GM12891 (cell line): ENCODE results near the gene HIRA.

Source experiments
- DNase-seq: peaks from one replicate; pipeline ENCODE4 v3.0.0; 2011; ENCODE audit warnings: low spot score; ENCODE audit not compliant: insufficient read length
- FAIRE-seq: peaks from 2 replicates; lab custom pipeline; 2011; peaks lifted over from hg19 to GRCh38; lab: Jason Lieb, UNC
- PAX5 ChIP-seq: IDR thresholded peaks from 2 replicates; pipeline ENCODE4 v1.6.1; 2011; ENCODE audit warnings: low read length, moderate library complexity, mild to moderate bottlenecking; ENCODE audit not compliant: insufficient read depth, severe bottlenecking
- POLR2A ChIP-seq: IDR thresholded peaks from 2 replicates; pipeline ENCODE4 v1.6.1; 2011; ENCODE audit warnings: low read depth, low read length, control low read depth
- POLR2AphosphoS5 ChIP-seq: IDR thresholded peaks from 2 replicates; pipeline ENCODE4 v1.6.1; 2011; ENCODE audit warnings: low read depth, low read length, control low read depth
- POU2F2 ChIP-seq: IDR thresholded peaks from 2 replicates; pipeline ENCODE4 v1.6.1; 2011; ENCODE audit warnings: low read depth, mild to moderate bottlenecking, control low read depth, low read length, moderate library complexity
- SPI1 ChIP-seq: IDR thresholded peaks from 2 replicates; pipeline ENCODE4 v1.6.1; 2011; ENCODE audit warnings: low read depth, low read length, control low read depth
- TAF1 ChIP-seq: IDR thresholded peaks from 2 replicates; pipeline ENCODE4 v1.6.1; 2011; ENCODE audit warnings: low read depth, low read length, control low read depth

HIRA gene

GRCh38 chr22:19290400-19291217, 140.9 kb downstream of the HIRA start:
- no peak for TF ChIP-seq POLR2A
- TF ChIP-seq TAF1 = no peak
- no peak for TF ChIP-seq PAX5
- TF ChIP-seq SPI1 = no peak
- no peak for TF ChIP-seq POU2F2
- TF ChIP-seq POLR2AphosphoS5 = no peak
- FAIRE-seq (no peak), DNase-seq (no peak)

- TF ChIP-seq POU2F2 (no peak), POLR2AphosphoS5 (no peak), POLR2A (no peak), TAF1 (no peak), PAX5 (no peak), SPI1 (no peak)
- no peak for DNase-seq
- FAIRE-seq = no peak
Observed at GRCh38 chr22:19289475-19290161, 141.9 kb downstream of the HIRA start.

GRCh38 chr22:19287889-19288288, 143.6 kb downstream of the HIRA start:
- TF ChIP-seq TAF1 (no peak), POU2F2 (no peak), POLR2A (no peak), SPI1 (no peak), PAX5 (no peak), POLR2AphosphoS5 (no peak)
- FAIRE-seq = no peak
- DNase-seq = no peak

GRCh38 chr22:19287076-19287707, 144.3 kb downstream of the HIRA start:
- FAIRE-seq = no peak
- no peak for DNase-seq

GRCh38 chr22:19285831-19286230, 145.7 kb downstream of the HIRA start:
- no peak for FAIRE-seq
- TF ChIP-seq PAX5 = no peak
- TF ChIP-seq POLR2AphosphoS5 = no peak
- TF ChIP-seq POLR2A = no peak
- no peak for TF ChIP-seq SPI1
- no peak for TF ChIP-seq POU2F2
- no peak for TF ChIP-seq TAF1
- DNase-seq = no peak

More at GRCh38 chr22:19287076-19287707, 144.3 kb downstream of the HIRA start:
- TF ChIP-seq TAF1 = no peak
- TF ChIP-seq POLR2A = no peak
- no peak for TF ChIP-seq SPI1
- TF ChIP-seq PAX5 = no peak
- no peak for TF ChIP-seq POLR2AphosphoS5
- TF ChIP-seq POU2F2 = no peak
